ENCODE data around the gene LY6G6C. TPM values are rescaled to one million over a fixed set of nuclear protein-coding genes. Genes with fewer than 3 reads are reported as not detected.

LY6G6C gene
- total and polyA plus RNA-seq, 10 of the 15 experiments (the other 5 are each of a cell fraction or from before 2014, with no cell fraction given): not detected

- Histone ChIP-seq H3K4me3 (peak overlapping the region; percentile 100), H3K27me3 (replicated peaks in 1 of 2; ENCODE audit: control insufficient read depth in 2 of 2, insufficient read depth in 2 of 2, low read length in 1 of 2) (no peaks in the 10 kb centered on the region), H3K36me3 (ENCODE audit: control insufficient read depth in 2 of 2, insufficient read depth in 2 of 2, low read length in 1 of 2) (peaks cover 6 to 12% of the 10 kb centered on the region in 2 experiments; a peak in 3 of 4 replicates), H3K27ac (ENCODE audit: control insufficient read depth, insufficient read depth) (peak overlapping the region; percentile 99), H2AFZ (ENCODE audit: control insufficient read depth, low read depth, low read length) (peak overlapping the region; percentile 69), H3K4me1 (ENCODE audit: control insufficient read depth, insufficient read depth, low read length) (peaks cover 28% of the 10 kb centered on the region), H4K20me1 (ENCODE audit: control insufficient read depth, insufficient read depth) (0 out of 2 replicates have a peak, but pooled peaks cover 4% of the 10 kb centered on the region), H3K4me2 (ENCODE audit: control insufficient read depth, insufficient read depth) (peak overlapping the region; percentile 73), H3K9me3 (replicated peaks; ENCODE audit: control insufficient read depth, insufficient read depth, low read length) (no peaks in the 10 kb centered on the region), H3K79me2 (ENCODE audit: control insufficient read depth, insufficient read depth, low read length) (peaks cover 51% of the 10 kb centered on the region), H3K9ac (ENCODE audit: control insufficient read depth, insufficient read depth, low read length) (peak overlapping the region; percentile 98)
- ChIA-PET SMC1A (ENCODE audit: uncharacterized antibody, unreplicated experiment) (interaction anchor here (0.8 to 6.3 kb wide), 14 partner anchors 8 to 186 kb away, joined by 3 to 45 read pairs (median 6); partner anchors contain the start of genes ABHD16A, DDAH2, HSPA1B and LSM2), CTCF (interaction anchor here (0.6 to 15.8 kb wide), 14 partner anchors 8 to 185 kb away, joined by 3 to 208 read pairs (median 3); partner anchors contain the start of genes AIF1, DDAH2 and LY6G5C), RAD21 (ENCODE audit: unreplicated experiment) (interaction anchor here (0.6 to 6.0 kb wide), 14 partner anchors 7 to 459 kb away, joined by 3 to 53 read pairs (median 6); partner anchors contain the start of genes ABHD16A, C6orf47, DDAH2 and HSPA1A), POLR2A (interaction anchor here (0.6 to 9.7 kb wide), 22 partner anchors 10 to 440 kb away, joined by 3 to 158 read pairs (median 5); partner anchors contain the start of genes ABHD16A, BAG6, C6orf47 and DDX39B)
- intact Hi-C loops (cut with micrococcal nuclease; ENCODE audit: unreplicated experiment): loop anchor here (5.0 kb wide), 1 partner anchor 70 kb away; the partner anchor contains the start of genes CSNK2B and LY6G5B
- BruUV-seq (replicated peaks): no TSS peak
- DNase-seq (ENCODE audit: low read depth, low spot score) (no peak), FAIRE-seq (no peak), ATAC-seq (no peak)
- 18% methylated on average over 10 of the region's 10 CpGs for WGBS (ENCODE audit: insufficient coverage, insufficient replicate concordance, low lambda C conversion rate, missing lambda C conversion rate)
- in situ Hi-C loops (cut with MboI): no loop called here
- TF ChIP-seq ZNF207 (IDR thresholded peaks at IDR 0.05; ENCODE audit: borderline replicate concordance): 0 out of 2 replicates have a peak, but pooled peaks have one; percentile 34
- TF ChIP-seq ZSCAN29 (IDR thresholded peaks at IDR 0.05): no peak
These were observed 15.3 kb upstream of the LY6G6C start for GRCh38 chr6:31736768-31737314.

- peak; percentile 48 for ATAC-seq
- TF ChIP-seq RAD21 (IDR thresholded peaks at IDR 0.05; ENCODE audit: insufficient read depth, low read depth, low read length) (no peak), POLR2AphosphoS2 (IDR thresholded peaks at IDR 0.05; ENCODE audit: low read depth, low read length) (peak; percentile 61; the same call in 1 of the 2 replicates), MEF2A (IDR thresholded peaks at IDR 0.05; ENCODE audit: insufficient read depth, low read depth, low read length) (no peak), MYB (IDR thresholded peaks at IDR 0.05; ENCODE audit: borderline replicate concordance, low read depth, low read length) (0 out of 2 replicates have a peak, but pooled peaks have one; percentile 66), MXI1 (IDR thresholded peaks at IDR 0.05; ENCODE audit: low read depth, low read length) (peak; percentile 33), RBBP5 (conservative IDR thresholded peaks at IDR 0.05) (no peak)
- TF ChIP-seq, protein P1, sequence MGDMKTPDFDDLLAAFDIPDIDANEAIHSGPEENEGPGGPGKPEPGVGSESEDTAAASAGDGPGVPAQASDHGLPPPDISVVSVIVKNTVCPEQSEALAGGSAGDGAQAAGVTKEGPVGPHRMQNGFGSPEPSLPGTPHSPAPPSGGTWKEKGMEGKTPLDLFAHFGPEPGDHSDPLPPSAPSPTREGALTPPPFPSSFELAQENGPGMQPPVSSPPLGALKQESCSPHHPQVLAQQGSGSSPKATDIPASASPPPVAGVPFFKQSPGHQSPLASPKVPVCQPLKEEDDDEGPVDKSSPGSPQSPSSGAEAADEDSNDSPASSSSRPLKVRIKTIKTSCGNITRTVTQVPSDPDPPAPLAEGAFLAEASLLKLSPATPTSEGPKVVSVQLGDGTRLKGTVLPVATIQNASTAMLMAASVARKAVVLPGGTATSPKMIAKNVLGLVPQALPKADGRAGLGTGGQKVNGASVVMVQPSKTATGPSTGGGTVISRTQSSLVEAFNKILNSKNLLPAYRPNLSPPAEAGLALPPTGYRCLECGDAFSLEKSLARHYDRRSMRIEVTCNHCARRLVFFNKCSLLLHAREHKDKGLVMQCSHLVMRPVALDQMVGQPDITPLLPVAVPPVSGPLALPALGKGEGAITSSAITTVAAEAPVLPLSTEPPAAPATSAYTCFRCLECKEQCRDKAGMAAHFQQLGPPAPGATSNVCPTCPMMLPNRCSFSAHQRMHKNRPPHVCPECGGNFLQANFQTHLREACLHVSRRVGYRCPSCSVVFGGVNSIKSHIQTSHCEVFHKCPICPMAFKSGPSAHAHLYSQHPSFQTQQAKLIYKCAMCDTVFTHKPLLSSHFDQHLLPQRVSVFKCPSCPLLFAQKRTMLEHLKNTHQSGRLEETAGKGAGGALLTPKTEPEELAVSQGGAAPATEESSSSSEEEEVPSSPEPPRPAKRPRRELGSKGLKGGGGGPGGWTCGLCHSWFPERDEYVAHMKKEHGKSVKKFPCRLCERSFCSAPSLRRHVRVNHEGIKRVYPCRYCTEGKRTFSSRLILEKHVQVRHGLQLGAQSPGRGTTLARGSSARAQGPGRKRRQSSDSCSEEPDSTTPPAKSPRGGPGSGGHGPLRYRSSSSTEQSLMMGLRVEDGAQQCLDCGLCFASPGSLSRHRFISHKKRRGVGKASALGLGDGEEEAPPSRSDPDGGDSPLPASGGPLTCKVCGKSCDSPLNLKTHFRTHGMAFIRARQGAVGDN (IDR thresholded peaks at IDR 0.05): peak; percentile 70
These were observed 14.6 kb upstream of the LY6G6C start, which contains the start of gene CLIC1 for GRCh38 chr6:31736021-31736767. TSS of gene CLIC1 (minus strand) at chr6:31736530. CDS start at chr6:31736300, 230 bp downstream.

More at GRCh38 chr6:31736021-31736767, 14.6 kb upstream of the LY6G6C start, which contains the start of gene CLIC1:
- CTCF ChIA-PET: interaction anchor here (0.6 to 15.8 kb wide), 12 partner anchors 7 to 185 kb away, joined by 3 to 208 read pairs (median 4); partner anchors contain the start of genes ABHD16A, DDAH2 and LY6G5C
- 1% methylated on average over 23 of the region's 24 CpGs for WGBS (ENCODE audit: insufficient coverage, insufficient replicate concordance, low lambda C conversion rate, missing lambda C conversion rate)
- Histone ChIP-seq H4K20me1 (ENCODE audit: control insufficient read depth, insufficient read depth) (0 out of 2 replicates have a peak, but pooled peaks cover 4% of the 10 kb centered on the region), H3K27me3 (replicated peaks in 1 of 2; ENCODE audit: control insufficient read depth in 2 of 2, insufficient read depth in 2 of 2, low read length in 1 of 2) (no peaks in the 10 kb centered on the region), H3K79me2 (ENCODE audit: control insufficient read depth, insufficient read depth, low read length) (peaks cover 51% of the 10 kb centered on the region), H3K4me3 (peak within 1 kb of the TSS; percentile 100), H3K27ac (ENCODE audit: control insufficient read depth, insufficient read depth) (peak within 1 kb of the TSS; percentile 99), H2AFZ (ENCODE audit: control insufficient read depth, low read depth, low read length) (peak within 1 kb of the TSS; percentile 69), H3K36me3 (ENCODE audit: control insufficient read depth in 2 of 2, insufficient read depth in 2 of 2, low read length in 1 of 2) (peaks cover 6 to 13% of the 10 kb centered on the region in 2 experiments; a peak in 3 of 4 replicates), H3K9ac (ENCODE audit: control insufficient read depth, insufficient read depth, low read length) (peak within 1 kb of the TSS; percentile 98), H3K4me1 (ENCODE audit: control insufficient read depth, insufficient read depth, low read length) (peaks cover 28% of the 10 kb centered on the region), H3K4me2 (ENCODE audit: control insufficient read depth, insufficient read depth) (peak within 1 kb of the TSS; percentile 99), H3K9me3 (replicated peaks; ENCODE audit: control insufficient read depth, insufficient read depth, low read length) (no peaks in the 10 kb centered on the region)
- intact Hi-C loops (cut with micrococcal nuclease; ENCODE audit: unreplicated experiment): loop anchor here (5.0 kb wide), 1 partner anchor 69 kb away; the partner anchor contains the start of genes CSNK2B and LY6G5B
- SMC1A ChIA-PET (ENCODE audit: uncharacterized antibody, unreplicated experiment): interaction anchor here (0.8 to 6.3 kb wide), 11 partner anchors 8 to 185 kb away, joined by 3 to 45 read pairs (median 13); partner anchors contain the start of genes ABHD16A, DDAH2, HSPA1B and LSM2
- POLR2A ChIA-PET: interaction anchor here (0.6 to 9.7 kb wide), 19 partner anchors 9 to 440 kb away, joined by 3 to 158 read pairs (median 4); partner anchors contain the start of genes ABHD16A, BAG6, C6orf47 and HSPA1A
- DNase-seq (ENCODE audit: low read depth, low spot score) (peak; percentile 55), FAIRE-seq (no peak)
- RAD21 ChIA-PET (ENCODE audit: unreplicated experiment): interaction anchor here (0.9 to 6.0 kb wide), 13 partner anchors 33 to 459 kb away, joined by 3 to 53 read pairs (median 5); partner anchors contain the start of genes ABHD16A, C6orf47, HSPA1A and HSPA1B
- no TSS peak for BruUV-seq (replicated peaks)
- in situ Hi-C loops (cut with MboI): no loop called here

All from GM12878 (cell line).